ENCODE results near the gene IFI6.
"Not testable (repeated sequence)": the region's sequence is repeated elsewhere in the genome, so short reads cannot be mapped to it uniquely, and the experiment has no call there.

Gene IFI6

DNA sequence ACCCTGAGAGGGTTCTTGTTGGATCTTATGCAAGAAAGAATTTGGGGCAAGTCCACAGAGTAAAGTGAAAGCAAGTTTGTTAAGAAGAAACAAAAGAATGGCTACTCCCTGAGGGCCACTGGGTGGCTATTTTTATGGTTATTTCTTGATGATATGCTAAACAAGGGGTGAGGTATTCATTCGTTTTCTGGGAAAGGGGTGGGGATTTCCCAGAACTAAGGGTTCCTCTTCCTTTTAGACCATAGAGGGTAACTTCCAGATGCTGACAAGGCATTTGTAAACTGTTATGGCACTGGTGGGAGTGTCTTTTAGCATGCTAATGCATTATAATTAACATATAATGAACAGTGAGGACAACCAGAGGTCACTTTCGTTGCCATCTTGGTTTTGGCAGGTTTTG, 18.2 kb upstream of the IFI6 start:
- FAIRE-seq (peak; percentile 48), DNase-seq (ENCODE audit: insufficient read length, low spot score) (no peak)
- TF ChIP-seq TAF1 (IDR thresholded peaks at IDR 0.05; ENCODE audit: low read depth, low read length) (no peak), POU2F2 (IDR thresholded peaks at IDR 0.05; ENCODE audit: low read depth, low read length) (no peak), POLR2AphosphoS5 (IDR thresholded peaks at IDR 0.05; ENCODE audit: low read depth, low read length) (no peak), POLR2A (IDR thresholded peaks at IDR 0.05; ENCODE audit: low read depth, low read length) (no peak), PAX5 (IDR thresholded peaks at IDR 0.05; ENCODE audit: insufficient read depth, low read length, severe bottlenecking) (no peak), SPI1 (IDR thresholded peaks at IDR 0.05; ENCODE audit: low read depth, low read length) (no peak)

DNA sequence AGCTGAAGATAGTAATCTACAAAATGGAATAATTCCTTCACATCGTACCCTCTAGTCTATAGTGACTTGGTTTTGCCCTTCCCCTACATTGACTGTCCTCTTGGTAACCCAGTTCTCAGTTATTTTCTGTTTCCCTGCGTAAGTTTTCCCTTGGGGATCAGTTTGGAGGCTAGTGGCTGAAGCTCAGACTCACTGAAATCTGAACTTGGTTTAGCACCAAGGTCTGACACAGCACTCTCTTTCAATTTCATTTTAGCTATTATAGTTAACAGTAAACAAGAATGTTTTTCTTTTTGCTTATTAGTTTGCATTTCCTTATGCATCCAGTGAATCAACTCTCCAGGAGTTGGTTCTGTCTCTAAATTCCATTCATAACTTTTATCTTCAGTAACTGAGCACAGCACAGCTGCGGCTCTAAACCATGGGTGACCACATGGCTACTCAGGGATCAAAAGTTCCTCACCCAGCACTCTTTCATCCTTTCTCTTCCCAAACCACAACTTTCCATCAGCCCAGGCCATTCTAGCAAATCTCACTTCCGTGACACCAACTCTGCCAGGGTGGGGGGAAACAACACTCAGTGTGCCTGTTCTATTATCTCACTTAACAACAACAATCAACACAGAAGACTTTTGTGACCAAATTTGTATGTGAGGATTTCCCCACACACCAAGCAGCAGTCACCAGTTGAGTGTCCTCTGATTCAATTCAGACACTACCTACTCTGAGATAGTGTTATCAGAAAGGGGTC, 17.6 kb upstream of the IFI6 start:
- FAIRE-seq (peak; percentile 91), DNase-seq (ENCODE audit: insufficient read length, low spot score) (no peak)
- TF ChIP-seq POU2F2 (IDR thresholded peaks at IDR 0.05; ENCODE audit: low read depth, low read length) (no peak), POLR2AphosphoS5 (IDR thresholded peaks at IDR 0.05; ENCODE audit: low read depth, low read length) (no peak), TAF1 (IDR thresholded peaks at IDR 0.05; ENCODE audit: low read depth, low read length) (no peak), PAX5 (IDR thresholded peaks at IDR 0.05; ENCODE audit: insufficient read depth, low read length, severe bottlenecking) (no peak), POLR2A (IDR thresholded peaks at IDR 0.05; ENCODE audit: low read depth, low read length) (no peak), SPI1 (IDR thresholded peaks at IDR 0.05; ENCODE audit: low read depth, low read length) (no peak)

- FAIRE-seq (peak; percentile 9), DNase-seq (ENCODE audit: insufficient read length, low spot score) (no peak)
- TF ChIP-seq POLR2A (IDR thresholded peaks at IDR 0.05; ENCODE audit: low read depth, low read length) = no peak
- TF ChIP-seq SPI1 (IDR thresholded peaks at IDR 0.05; ENCODE audit: low read depth, low read length) = no peak
- no peak for TF ChIP-seq POLR2AphosphoS5 (IDR thresholded peaks at IDR 0.05; ENCODE audit: low read depth, low read length)
- TF ChIP-seq POU2F2 (IDR thresholded peaks at IDR 0.05; ENCODE audit: low read depth, low read length) = no peak
- no peak for TF ChIP-seq PAX5 (IDR thresholded peaks at IDR 0.05; ENCODE audit: insufficient read depth, low read length, severe bottlenecking)
- no peak for TF ChIP-seq TAF1 (IDR thresholded peaks at IDR 0.05; ENCODE audit: low read depth, low read length)
Observed at GRCh38 chr1:27687906-27688305, 15.9 kb upstream of the IFI6 start.

- DNase-seq (ENCODE audit: insufficient read length, low spot score) (no peak), FAIRE-seq (no peak)
Observed at GRCh38 chr1:27686223-27686990, 14.4 kb upstream of the IFI6 start.

DNA sequence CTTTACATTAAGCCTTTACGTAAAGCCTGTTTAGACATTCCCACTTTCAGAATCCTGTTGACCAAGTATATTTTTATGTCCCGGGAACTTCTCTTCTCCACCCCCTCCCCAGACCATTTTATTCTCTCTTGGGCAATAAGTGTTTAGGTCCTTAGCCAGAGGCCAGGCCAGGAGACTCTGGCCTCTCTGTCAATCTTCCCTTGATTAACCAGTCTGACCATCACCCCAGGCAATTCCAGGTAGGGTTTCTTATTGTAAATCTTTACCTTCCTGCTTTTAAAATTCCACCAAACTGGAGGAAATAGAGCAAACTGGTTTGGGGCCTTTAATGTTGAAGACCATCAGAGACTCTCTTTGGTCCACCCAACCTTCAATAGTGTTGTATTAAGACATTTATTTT, 12.2 kb upstream of the IFI6 start:
- TF ChIP-seq POLR2A (IDR thresholded peaks at IDR 0.05; ENCODE audit: low read depth, low read length) (no peak), POLR2AphosphoS5 (IDR thresholded peaks at IDR 0.05; ENCODE audit: low read depth, low read length) (no peak), SPI1 (IDR thresholded peaks at IDR 0.05; ENCODE audit: low read depth, low read length) (no peak), PAX5 (IDR thresholded peaks at IDR 0.05; ENCODE audit: insufficient read depth, low read length, severe bottlenecking) (no peak), POU2F2 (IDR thresholded peaks at IDR 0.05; ENCODE audit: low read depth, low read length) (no peak), TAF1 (IDR thresholded peaks at IDR 0.05; ENCODE audit: low read depth, low read length) (no peak)
- FAIRE-seq = no peak
- DNase-seq (ENCODE audit: insufficient read length, low spot score) = no peak

More at GRCh38 chr1:27686223-27686990, 14.4 kb upstream of the IFI6 start:
- TF ChIP-seq POU2F2 (IDR thresholded peaks at IDR 0.05; ENCODE audit: low read depth, low read length) (no peak), PAX5 (IDR thresholded peaks at IDR 0.05; ENCODE audit: insufficient read depth, low read length, severe bottlenecking) (no peak), POLR2A (IDR thresholded peaks at IDR 0.05; ENCODE audit: low read depth, low read length) (no peak), TAF1 (IDR thresholded peaks at IDR 0.05; ENCODE audit: low read depth, low read length) (no peak), POLR2AphosphoS5 (IDR thresholded peaks at IDR 0.05; ENCODE audit: low read depth, low read length) (no peak), SPI1 (IDR thresholded peaks at IDR 0.05; ENCODE audit: low read depth, low read length) (no peak)

- TF ChIP-seq SPI1 (IDR thresholded peaks at IDR 0.05; ENCODE audit: low read depth, low read length) (no peak), TAF1 (IDR thresholded peaks at IDR 0.05; ENCODE audit: low read depth, low read length) (no peak), PAX5 (IDR thresholded peaks at IDR 0.05; ENCODE audit: insufficient read depth, low read length, severe bottlenecking) (no peak), POU2F2 (IDR thresholded peaks at IDR 0.05; ENCODE audit: low read depth, low read length) (no peak), POLR2A (IDR thresholded peaks at IDR 0.05; ENCODE audit: low read depth, low read length) (no peak), POLR2AphosphoS5 (IDR thresholded peaks at IDR 0.05; ENCODE audit: low read depth, low read length) (no peak)
- DNase-seq (ENCODE audit: insufficient read length, low spot score) (no peak), FAIRE-seq (no peak)
Observed at GRCh38 chr1:27682351-27682944, 10.5 kb upstream of the IFI6 start.

DNA sequence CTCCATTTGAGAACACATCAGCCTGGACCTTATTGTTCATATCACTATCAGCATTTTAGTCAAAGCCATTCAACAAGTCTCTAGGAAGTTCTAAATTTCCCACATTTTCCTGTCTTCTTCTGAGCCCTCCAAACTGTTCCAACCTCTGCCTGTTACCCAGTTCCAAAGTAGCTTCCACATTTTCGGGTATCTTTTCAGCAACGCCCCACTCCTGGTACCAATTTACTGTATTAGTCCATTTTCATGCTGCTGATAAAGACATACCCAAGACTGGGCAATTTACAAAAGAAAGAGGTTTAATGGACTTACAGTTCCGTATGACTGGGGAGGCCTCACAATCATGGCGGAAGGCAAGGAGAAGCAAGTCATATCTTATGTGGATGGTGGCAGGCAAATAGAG, 9.6 kb upstream of the IFI6 start:
- FAIRE-seq = not testable (repeated sequence)

DNA sequence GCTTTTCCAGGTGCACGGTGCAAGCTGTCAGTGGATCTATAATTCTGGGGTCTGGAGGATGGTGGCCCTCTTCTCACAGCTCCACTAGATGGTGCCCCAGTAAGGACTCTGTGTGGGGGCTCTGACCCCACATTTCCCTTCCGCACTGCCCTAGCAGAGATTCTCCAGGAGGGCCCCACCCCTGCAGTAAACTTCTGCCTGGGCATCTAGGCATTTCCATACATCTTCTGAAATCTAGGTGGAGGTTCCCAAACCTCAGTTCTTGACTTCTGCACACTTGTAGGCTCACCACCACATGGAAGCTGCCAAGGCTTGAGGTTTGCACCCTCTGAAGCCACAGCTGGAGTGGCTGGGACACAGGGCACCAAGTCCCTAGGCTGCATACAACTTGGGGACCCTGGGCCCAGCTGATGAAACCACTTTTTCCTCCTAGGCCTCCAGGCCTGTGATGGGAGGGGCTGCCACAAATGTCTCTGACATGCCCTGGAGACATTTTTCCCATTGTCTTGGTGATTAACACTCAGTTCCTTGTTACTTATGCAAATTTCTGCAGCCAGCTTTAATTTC, 8.3 kb upstream of the IFI6 start:
- FAIRE-seq; DNase-seq (ENCODE audit: insufficient read length, low spot score): not testable (repeated sequence)

More for the DNA sequence above, 9.6 kb upstream of the IFI6 start:
- DNase-seq (ENCODE audit: insufficient read length, low spot score) = not testable (repeated sequence)

- no peak for FAIRE-seq
- DNase-seq (ENCODE audit: insufficient read length, low spot score) = no peak
- TF ChIP-seq TAF1 (IDR thresholded peaks at IDR 0.05; ENCODE audit: low read depth, low read length) (no peak), PAX5 (IDR thresholded peaks at IDR 0.05; ENCODE audit: insufficient read depth, low read length, severe bottlenecking) (no peak), SPI1 (IDR thresholded peaks at IDR 0.05; ENCODE audit: low read depth, low read length) (no peak), POLR2A (IDR thresholded peaks at IDR 0.05; ENCODE audit: low read depth, low read length) (no peak), POU2F2 (IDR thresholded peaks at IDR 0.05; ENCODE audit: low read depth, low read length) (no peak), POLR2AphosphoS5 (IDR thresholded peaks at IDR 0.05; ENCODE audit: low read depth, low read length) (no peak)
Observed at GRCh38 chr1:27678747-27679146, 6.8 kb upstream of the IFI6 start.
